Gastrocnemius medialis (tissue), 4 donors: ENCODE measurements around the gene LRRC8D. TPM values are rescaled to one million over a fixed set of nuclear protein-coding genes. Genes with fewer than 3 reads are reported as not detected.
"Not testable (repeated sequence)": the region's sequence is repeated elsewhere in the genome, so short reads cannot be mapped to it uniquely, and the experiment has no call there.

Experiments used
- ATAC-seq, 2 donors: fragments of 150-250 bp; one replicate each; pipeline ENCODE4 v1.9.1; 2016
- DNase-seq, 2 donors: peaks; one replicate each; pipeline ENCODE4 v3.0.0-alpha.2; 2019
- H3K27ac ChIP-seq, 4 donors: fragments of 200-600 bp; sonication (generic); 1 replicate in 1 of 4; 2 replicates in 3 of 4; pipeline ENCODE4 v1.5.1; 2016 to 2018; ENCODE audit warnings: mild to moderate bottlenecking in 2 of 4, moderate library complexity in 1 of 4
- H3K27me3 ChIP-seq, 3 donors: fragments of 200-600 bp; sonication (generic) in 2 of 3; 1 replicate in 1 of 3; 2 replicates in 2 of 3; pipeline versions ENCODE4 v1.5.1 to v1.6.0; 2016 to 2019; ENCODE audit warnings: mild to moderate bottlenecking in 1 of 3, moderate library complexity in 1 of 3
- H3K36me3 ChIP-seq, 2 donors: fragments of 200-600 bp; sonication (generic) in 1 of 2; one replicate each; pipeline ENCODE4 v1.5.1; 2017 to 2018
- H3K4me1 ChIP-seq, 2 donors: fragments of 200-600 bp; sonication (generic) in 1 of 2; one replicate each; pipeline ENCODE4 v1.5.1; 2016 to 2017; ENCODE audit warnings: mild to moderate bottlenecking in 2 of 2
- H3K4me3 ChIP-seq, 4 donors: fragments of 200-600 bp; sonication (generic) in 3 of 4; 1 replicate in 1 of 4; 2 replicates in 3 of 4; pipeline ENCODE4 v1.5.1; 2016 to 2019; ENCODE audit warnings: mild to moderate bottlenecking in 2 of 4
- H3K9me3 ChIP-seq, 3 donors: fragments of 200-600 bp; sonication (generic) in 2 of 3; 1 replicate in 1 of 3; 2 replicates in 2 of 3; pipeline ENCODE4 v1.5.1; 2016 to 2019
- CTCF ChIP-seq, 5 experiments: fragments of 450-650 bp in 3 of 5; fragments of 200-600 bp in 2 of 5; sonication (generic) in 2 of 5; IDR thresholded peaks in 4 of 5; conservative IDR thresholded peaks in 1 of 5; 1 replicate in 4 of 5; 2 replicates in 1 of 5; pipeline ENCODE4 v1.5.1; 2016 to 2019; ENCODE audit warnings: antibody characterized with exemption in 5 of 5, mild to moderate bottlenecking in 3 of 5, moderate library complexity in 3 of 5
- POLR2A ChIP-seq, 2 donors: fragments of 450-650 bp; IDR thresholded peaks; one replicate each; pipeline ENCODE4 v1.6.1; 2017; ENCODE audit warnings: antibody characterized with exemption in 2 of 2, mild to moderate bottlenecking in 2 of 2, moderate library complexity in 2 of 2
- in situ Hi-C, 4 donors: fragments of 200-750 bp; cut with MboI; loops; one replicate each; pipeline versions ENCODE4 v1.15.0 to v1.8.0; 2017; ENCODE audit warnings: low sequenced_read_pairs in 4 of 4
- intact Hi-C: fragments of 100-400 bp; cut with DNase I; formaldehyde crosslinking; loops from one replicate; pipeline ENCODE4 v1.15.1; 2023; ENCODE audit warnings: low total_unique reads
- total RNA-seq, 4 donors: library from RNA; depleted of rRNA; stranded (reverse); fragments of >200 nt; gene quantifications; one replicate each; pipeline versions ENCODE4 v1.1.0 to v1.2.3, GENCODE V29; 2016

LRRC8D gene
- total RNA-seq, 4 donors from 2014 or later, result 3.0 to 15.0 (median 9.2) TPM

- Histone ChIP-seq H3K4me3 (no peak overlapping the region), H3K9me3 (no peaks in the 10 kb centered on the region), H3K36me3 (no peaks in the 10 kb centered on the region), H3K4me1 (no peaks in the 10 kb centered on the region), H3K27ac (no peak overlapping the region), H3K27me3 (no peaks in the 10 kb centered on the region)
- DNase-seq (no peak), ATAC-seq (peak in 1 of 2 donors; percentile 71)
- no peak for TF ChIP-seq POLR2A (IDR thresholded peaks at IDR 0.05)
- in situ Hi-C loops (loop anchor here in 1 of 4 donors (25.0 kb wide), 1 partner anchor 463 kb away; the partner anchor contains the start of gene LRRC8B), intact Hi-C loops (no loop called here)
Observed at GRCh38 chr1:89974696-89975470, 154.1 kb downstream of the LRRC8D start.

- no peak for TF ChIP-seq CTCF (IDR thresholded peaks at IDR 0.05 in 4 of 5, conservative IDR thresholded peaks at IDR 0.05 in 1 of 5)
- no peaks in the 10 kb centered on the region for H3K9me3 ChIP-seq
- no peaks in the 10 kb centered on the region for H3K4me1 ChIP-seq
- no peak overlapping the region for H3K4me3 ChIP-seq
- no peaks in the 10 kb centered on the region for H3K27me3 ChIP-seq
- ATAC-seq (peak in 1 of 2 donors; percentile 58), DNase-seq (no peak)
- H3K36me3 ChIP-seq, result no peaks in the 10 kb centered on the region
- intact Hi-C loops (no loop called here), in situ Hi-C loops (loop anchor here in 1 of 4 donors (25.0 kb wide), 1 partner anchor 463 kb away; the partner anchor contains the start of gene LRRC8B)
- H3K27ac ChIP-seq, result no peak overlapping the region
Observed at GRCh38 chr1:89975540-89976125, 154.8 kb downstream of the LRRC8D start.

- no peaks in the 10 kb centered on the region for H3K4me1 ChIP-seq
- in situ Hi-C loops, result loop anchor here in 1 of 4 donors (25.0 kb wide), 1 partner anchor 466 kb away; the partner anchor contains the start of gene LRRC8B
- DNase-seq, result no peak
- H3K36me3 ChIP-seq, result no peaks in the 10 kb centered on the region
- TF ChIP-seq CTCF (IDR thresholded peaks at IDR 0.05 in 4 of 5, conservative IDR thresholded peaks at IDR 0.05 in 1 of 5) (no peak), POLR2A (IDR thresholded peaks at IDR 0.05) (no peak)
- H3K27ac ChIP-seq, result no peak overlapping the region
- ATAC-seq, result no peak
- intact Hi-C loops, result no loop called here
- H3K4me3 ChIP-seq, result no peak overlapping the region
- H3K27me3 ChIP-seq, result no peaks in the 10 kb centered on the region
- no peaks in the 10 kb centered on the region for H3K9me3 ChIP-seq
Observed at GRCh38 chr1:89978755-89979154, 157.9 kb downstream of the LRRC8D start.

GRCh38 chr1:89980605-89981004 is 159.8 kb downstream of the LRRC8D start:
- Histone ChIP-seq H3K4me1 (no peaks in the 10 kb centered on the region), H3K27ac (no peak overlapping the region), H3K36me3 (no peaks in the 10 kb centered on the region), H3K27me3 (no peaks in the 10 kb centered on the region), H3K4me3 (no peak overlapping the region), H3K9me3 (no peaks in the 10 kb centered on the region)
- in situ Hi-C loops, result loop anchor here in 2 of 4 donors (10.0 to 25.0 kb wide), 2 partner anchors 176 to 468 kb away; partner anchors contain the start of gene LRRC8B (in 1 of the 2)
- DNase-seq (no peak), ATAC-seq (no peak)
- TF ChIP-seq POLR2A (IDR thresholded peaks at IDR 0.05), result no peak
- no peak for TF ChIP-seq CTCF (IDR thresholded peaks at IDR 0.05 in 4 of 5, conservative IDR thresholded peaks at IDR 0.05 in 1 of 5)
- intact Hi-C loops, result no loop called here

DNA sequence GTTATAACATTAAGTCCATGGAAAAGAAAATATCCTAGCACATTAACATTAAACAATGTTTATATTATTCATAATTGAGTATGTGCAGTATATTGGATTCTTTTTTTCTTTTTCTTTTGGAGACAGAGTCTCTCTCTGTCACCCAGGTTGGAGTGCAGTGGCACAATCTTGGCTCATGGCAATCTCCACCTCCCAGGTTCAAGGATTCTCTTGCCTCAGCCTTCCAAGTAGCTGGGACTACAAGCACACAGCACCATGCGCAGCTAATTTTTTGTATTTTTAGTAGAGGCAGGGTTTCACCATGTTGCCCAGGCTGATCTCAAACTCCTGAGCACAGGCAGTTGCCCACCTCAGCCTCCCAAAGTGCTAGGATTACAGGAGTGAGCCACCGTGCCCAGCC is 162.0 kb downstream of the LRRC8D start:
- intact Hi-C loops, H3K27me3 ChIP-seq, H3K4me1 ChIP-seq, DNase-seq, H3K36me3 ChIP-seq, ATAC-seq, H3K9me3 ChIP-seq, H3K4me3 ChIP-seq, H3K27ac ChIP-seq: not testable (repeated sequence)
- in situ Hi-C loops, result loop anchor here in 2 of 4 donors (10.0 to 25.0 kb wide), 2 partner anchors 178 to 471 kb away; partner anchors contain the start of gene LRRC8B (in 1 of the 2)

- H3K9me3 ChIP-seq, H3K36me3 ChIP-seq, H3K27ac ChIP-seq, ATAC-seq, DNase-seq, H3K4me1 ChIP-seq, H3K27me3 ChIP-seq, intact Hi-C loops, H3K4me3 ChIP-seq: not testable (repeated sequence)
- in situ Hi-C loops, result loop anchor here (5.0 to 25.0 kb wide), 4 partner anchors 177 to 472 kb away; partner anchors contain the start of gene LRRC8B (in 1 of the 4)
Observed at GRCh38 chr1:89984564-89985116, 163.8 kb downstream of the LRRC8D start.
